Measurements from ENCODE around the gene COL18A1.

Gene COL18A1

GRCh38 chr21:45509566-45510465, 104.9 kb downstream of the COL18A1 start:
- DNase-seq, result no peak

GRCh38 chr21:45510466-45510955, 105.5 kb downstream of the COL18A1 start:
- DNase-seq, result no peak

GRCh38 chr21:45511007-45511406, 106.0 kb downstream of the COL18A1 start:
- DNase-seq, result no peak

GRCh38 chr21:45511661-45512431, 106.9 kb downstream of the COL18A1 start:
- no peak for DNase-seq

- no peak for DNase-seq
Observed at GRCh38 chr21:45512626-45513002, 107.6 kb downstream of the COL18A1 start.

GRCh38 chr21:45513003-45513717, 108.2 kb downstream of the COL18A1 start:
- DNase-seq, result no peak

- no peak for DNase-seq
Observed at GRCh38 chr21:45513741-45514310, 108.9 kb downstream of the COL18A1 start.

GRCh38 chr21:45514311-45515021, 109.5 kb downstream of the COL18A1 start:
- no peak for DNase-seq

- DNase-seq, result no peak
Observed at GRCh38 chr21:45515241-45516061, 110.5 kb downstream of the COL18A1 start.

GRCh38 chr21:45516071-45516670, 111.2 kb downstream of the COL18A1 start:
- DNase-seq, result no peak

- no peak for DNase-seq
Observed at GRCh38 chr21:45516671-45517151, 111.7 kb downstream of the COL18A1 start.

GRCh38 chr21:45517249-45518065, 112.5 kb downstream of the COL18A1 start:
- no peak for DNase-seq

- no peak for DNase-seq
Observed at GRCh38 chr21:45518742-45519141, 113.8 kb downstream of the COL18A1 start.

- no peak for DNase-seq
Observed at GRCh38 chr21:45519182-45519581, 114.2 kb downstream of the COL18A1 start.

GRCh38 chr21:45521241-45521640, 116.3 kb downstream of the COL18A1 start:
- no peak for DNase-seq

- DNase-seq, result no peak
Observed at GRCh38 chr21:45522381-45522780, 117.4 kb downstream of the COL18A1 start.

- DNase-seq, result no peak
Observed at GRCh38 chr21:45522986-45523385, 118.0 kb downstream of the COL18A1 start.

- DNase-seq, result no peak
Observed at GRCh38 chr21:45523411-45524101, 118.6 kb downstream of the COL18A1 start.

- no peak for DNase-seq
Observed at GRCh38 chr21:45524756-45525152, 119.8 kb downstream of the COL18A1 start.

Measured in DMS79 (cell line).